ENCODE results near the gene ADGRB3. TPM values are rescaled to one million over a fixed set of nuclear protein-coding genes. Genes with fewer than 3 reads are reported as not detected.

The ADGRB3 gene
- total and polyA plus RNA-seq, 2 donors (not counting 3 experiments of a cell fraction or from before 2014, with no cell fraction given) = not detected

DNA sequence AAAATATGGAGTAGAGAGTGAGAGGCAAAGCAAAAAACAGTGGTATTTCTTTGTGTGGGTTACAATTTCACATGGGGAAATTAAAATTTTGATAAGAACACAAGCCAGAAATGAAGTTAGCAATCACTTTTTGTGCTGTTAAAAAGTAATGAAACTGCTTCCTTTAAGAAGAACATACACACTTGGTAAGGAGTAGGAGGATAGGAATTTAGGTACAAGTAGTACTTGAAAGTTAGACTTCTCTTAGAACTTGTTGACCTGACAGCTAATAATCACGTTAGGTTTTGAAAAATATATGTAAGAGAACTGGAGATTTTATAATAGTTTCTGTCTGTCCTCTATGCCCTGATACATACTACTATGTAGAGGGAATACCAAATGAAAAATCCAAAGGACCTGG lies 260.8 kb downstream of the ADGRB3 start:
- no peak overlapping the region for H2AFZ ChIP-seq (ENCODE audit: low read depth, low read length)
- H3K4me3 ChIP-seq (replicated peaks in 1 of 3; ENCODE audit: insufficient read depth in 1 of 3, low read depth in 1 of 3, low read length in 3 of 3) = no peak overlapping the region
- H3K9ac ChIP-seq (replicated peaks; ENCODE audit: extremely low read depth, insufficient read depth, low read length) = no peak overlapping the region
- CTCF ChIA-PET = no interaction called here
- POLR2A ChIA-PET = no interaction called here
- no peaks in the 10 kb centered on the region for H3K36me3 ChIP-seq (ENCODE audit: control insufficient read depth in 2 of 2, extremely low read depth in 1 of 2, insufficient read depth in 2 of 2, low read length in 2 of 2)
- H3K27ac ChIP-seq (ENCODE audit: insufficient read depth, low read depth, low read length) = no peak overlapping the region
- no peaks in the 10 kb centered on the region for H3K27me3 ChIP-seq (ENCODE audit: control insufficient read depth in 2 of 2, insufficient read depth in 2 of 2, low read length in 2 of 2)
- no peaks in the 10 kb centered on the region for H4K20me1 ChIP-seq (replicated peaks; ENCODE audit: control insufficient read depth, extremely low read depth, insufficient read depth, low read length)
- no peaks in the 10 kb centered on the region for H3K4me1 ChIP-seq (ENCODE audit: control insufficient read depth, extremely low read depth, insufficient read depth, low read length)
- no peaks in the 10 kb centered on the region for H3K9me1 ChIP-seq (replicated peaks; ENCODE audit: control insufficient read depth, extremely low read depth, insufficient read depth, low read length)
- dilution Hi-C loops (cut with MboI; ENCODE audit: extremely low pct_ligation_motif_present, low sequenced_read_pairs) = no loop called here
- H3K79me2 ChIP-seq (ENCODE audit: control insufficient read depth, insufficient read depth, low read length) = no peaks in the 10 kb centered on the region
- TF ChIP-seq MYC (IDR thresholded peaks at IDR 0.05; ENCODE audit: low read depth, low read length) (no peak), EZH2 (IDR thresholded peaks at IDR 0.05; ENCODE audit: borderline replicate concordance, low read depth, low read length, severe bottlenecking) (no peak), POLR2AphosphoS5 (IDR thresholded peaks at IDR 0.05; ENCODE audit: insufficient read depth, low read depth, low read length) (no peak), POLR2A (IDR thresholded peaks at IDR 0.05; ENCODE audit: low read depth, low read length) (no peak)
- TF ChIP-seq, protein P1, sequence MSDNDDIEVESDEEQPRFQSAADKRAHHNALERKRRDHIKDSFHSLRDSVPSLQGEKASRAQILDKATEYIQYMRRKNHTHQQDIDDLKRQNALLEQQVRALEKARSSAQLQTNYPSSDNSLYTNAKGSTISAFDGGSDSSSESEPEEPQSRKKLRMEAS (IDR thresholded peaks at IDR 0.05; ENCODE audit: insufficient read depth, insufficient read length) = no peak
- TF ChIP-seq, protein P2, sequence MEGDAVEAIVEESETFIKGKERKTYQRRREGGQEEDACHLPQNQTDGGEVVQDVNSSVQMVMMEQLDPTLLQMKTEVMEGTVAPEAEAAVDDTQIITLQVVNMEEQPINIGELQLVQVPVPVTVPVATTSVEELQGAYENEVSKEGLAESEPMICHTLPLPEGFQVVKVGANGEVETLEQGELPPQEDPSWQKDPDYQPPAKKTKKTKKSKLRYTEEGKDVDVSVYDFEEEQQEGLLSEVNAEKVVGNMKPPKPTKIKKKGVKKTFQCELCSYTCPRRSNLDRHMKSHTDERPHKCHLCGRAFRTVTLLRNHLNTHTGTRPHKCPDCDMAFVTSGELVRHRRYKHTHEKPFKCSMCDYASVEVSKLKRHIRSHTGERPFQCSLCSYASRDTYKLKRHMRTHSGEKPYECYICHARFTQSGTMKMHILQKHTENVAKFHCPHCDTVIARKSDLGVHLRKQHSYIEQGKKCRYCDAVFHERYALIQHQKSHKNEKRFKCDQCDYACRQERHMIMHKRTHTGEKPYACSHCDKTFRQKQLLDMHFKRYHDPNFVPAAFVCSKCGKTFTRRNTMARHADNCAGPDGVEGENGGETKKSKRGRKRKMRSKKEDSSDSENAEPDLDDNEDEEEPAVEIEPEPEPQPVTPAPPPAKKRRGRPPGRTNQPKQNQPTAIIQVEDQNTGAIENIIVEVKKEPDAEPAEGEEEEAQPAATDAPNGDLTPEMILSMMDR (IDR thresholded peaks at IDR 0.05; ENCODE audit: extremely low read depth in 1 of 2, insufficient read depth in 1 of 2, low read depth in 1 of 2, low read length in 2 of 2) = no peak
- no peak for DNase-seq (ENCODE audit: low read depth, low spot score)
- intact Hi-C loops (cut with micrococcal nuclease) = no loop called here
- H3K4me2 ChIP-seq (ENCODE audit: insufficient read depth, low read length) = no peak overlapping the region
- no peaks in the 10 kb centered on the region for H3K9me3 ChIP-seq (replicated peaks; ENCODE audit: control insufficient read depth, insufficient read depth, low read length)
- FAIRE-seq = no peak
- BruUV-seq (replicated peaks) = no TSS peak

DNA sequence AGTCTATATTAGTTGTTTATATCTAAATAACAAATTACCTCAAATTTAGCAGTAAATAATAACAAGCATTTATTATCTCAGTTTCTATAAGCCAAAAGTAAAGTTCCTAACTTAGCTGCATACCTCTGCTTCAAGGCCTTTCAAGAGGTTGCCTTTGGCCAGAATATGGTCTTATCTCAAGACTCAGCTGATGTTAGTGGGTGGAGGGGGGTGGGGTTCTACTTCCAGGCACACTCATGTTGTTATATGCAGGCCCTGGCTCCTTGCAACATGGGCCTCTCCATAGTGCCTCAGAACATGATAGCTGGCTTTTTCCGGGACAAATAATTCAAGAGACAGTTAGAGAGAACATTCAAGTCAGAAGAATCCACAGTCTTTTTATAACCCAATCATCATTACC lies 266.0 kb downstream of the ADGRB3 start:
- Histone ChIP-seq H3K4me2 (ENCODE audit: insufficient read depth, low read length) (no peak overlapping the region), H4K20me1 (replicated peaks; ENCODE audit: control insufficient read depth, extremely low read depth, insufficient read depth, low read length) (no peaks in the 10 kb centered on the region), H3K79me2 (ENCODE audit: control insufficient read depth, insufficient read depth, low read length) (no peaks in the 10 kb centered on the region), H3K9me3 (replicated peaks; ENCODE audit: control insufficient read depth, insufficient read depth, low read length) (no peaks in the 10 kb centered on the region), H3K36me3 (ENCODE audit: control insufficient read depth in 2 of 2, extremely low read depth in 1 of 2, insufficient read depth in 2 of 2, low read length in 2 of 2) (no peaks in the 10 kb centered on the region), H3K27me3 (ENCODE audit: control insufficient read depth in 2 of 2, insufficient read depth in 2 of 2, low read length in 2 of 2) (no peaks in the 10 kb centered on the region), H3K9ac (replicated peaks; ENCODE audit: extremely low read depth, insufficient read depth, low read length) (no peak overlapping the region), H3K4me1 (ENCODE audit: control insufficient read depth, extremely low read depth, insufficient read depth, low read length) (no peaks in the 10 kb centered on the region), H3K4me3 (replicated peaks in 1 of 3; ENCODE audit: insufficient read depth in 1 of 3, low read depth in 1 of 3, low read length in 3 of 3) (no peak overlapping the region), H3K27ac (ENCODE audit: insufficient read depth, low read depth, low read length) (no peak overlapping the region), H2AFZ (ENCODE audit: low read depth, low read length) (no peak overlapping the region), H3K9me1 (replicated peaks; ENCODE audit: control insufficient read depth, extremely low read depth, insufficient read depth, low read length) (no peaks in the 10 kb centered on the region)
- CTCF ChIA-PET = no interaction called here
- dilution Hi-C loops (cut with MboI; ENCODE audit: extremely low pct_ligation_motif_present, low sequenced_read_pairs) = no loop called here
- intact Hi-C loops (cut with micrococcal nuclease) = no loop called here
- TF ChIP-seq MYC (IDR thresholded peaks at IDR 0.05; ENCODE audit: low read depth, low read length) = no peak
- no peak for TF ChIP-seq JUN (IDR thresholded peaks at IDR 0.05; ENCODE audit: borderline replicate concordance, insufficient read depth, insufficient read length, low read depth)
- no peak for TF ChIP-seq POLR2A (IDR thresholded peaks at IDR 0.05; ENCODE audit: low read depth, low read length)
- no peak for TF ChIP-seq GATA2 (IDR thresholded peaks at IDR 0.05; ENCODE audit: insufficient read depth, insufficient read length, low read depth, low read length)
- TF ChIP-seq FOS (IDR thresholded peaks at IDR 0.05; ENCODE audit: borderline replicate concordance, insufficient read depth, low read length) = no peak
- TF ChIP-seq, protein P2 (IDR thresholded peaks at IDR 0.05; ENCODE audit: extremely low read depth in 1 of 2, insufficient read depth in 1 of 2, low read depth in 1 of 2, low read length in 2 of 2) = no peak
- TF ChIP-seq POLR2AphosphoS5 (IDR thresholded peaks at IDR 0.05; ENCODE audit: insufficient read depth, low read depth, low read length) = no peak
- TF ChIP-seq EZH2 (IDR thresholded peaks at IDR 0.05; ENCODE audit: borderline replicate concordance, low read depth, low read length, severe bottlenecking) = no peak
- TF ChIP-seq, protein P1 (IDR thresholded peaks at IDR 0.05; ENCODE audit: insufficient read depth, insufficient read length) = no peak
- POLR2A ChIA-PET = no interaction called here
- DNase-seq (ENCODE audit: low read depth, low spot score) (no peak), FAIRE-seq (no peak)
- BruUV-seq (replicated peaks) = no TSS peak
